HepG2 (cell line): ENCODE data around the gene BAHCC1. TPM values are rescaled to one million over a fixed set of nuclear protein-coding genes. Genes with fewer than 3 reads are reported as not detected.
A peak's percentile ranks its signal among the peaks of the same experiment; 100 is the strongest.

ENCODE experiments used
- ARNTL ChIP-seq: sonication (generic); formaldehyde crosslinking; IDR thresholded peaks from 2 replicates; pipeline ENCODE4 v1.4.0; 2020; ENCODE audit warnings: mild to moderate bottlenecking, missing genetic modification reagents
- BRCA1 ChIP-seq: sonication (generic); formaldehyde crosslinking; IDR thresholded peaks from 2 replicates; pipeline ENCODE4 v1.4.0; 2020; ENCODE audit warnings: missing genetic modification reagents
- EHMT2 ChIP-seq: fragments of 200-600 bp; sonication (generic); IDR thresholded peaks from 2 replicates; pipeline ENCODE4 v1.7.0; 2017; ENCODE audit warnings: antibody characterized with exemption, low read depth, low read length, borderline replicate concordance
- GATA4 ChIP-seq: sonication (generic); IDR thresholded peaks from 2 replicates; pipeline ENCODE4 v1.6.1; 2016; ENCODE audit warnings: antibody characterized with exemption, low read depth, borderline replicate concordance
- HMG20B ChIP-seq: conservative IDR thresholded peaks from 2 replicates; pipeline ENCODE4 v1.6.1; 2016; ENCODE audit warnings: missing genetic modification reagents, missing compliant biosample characterization
- HMGXB3 ChIP-seq: sonication (generic); formaldehyde crosslinking; IDR thresholded peaks from 2 replicates; pipeline ENCODE4 v1.4.0; 2020; ENCODE audit warnings: missing genetic modification reagents, borderline replicate concordance
- MNT ChIP-seq: fragments of 450-650 bp; IDR thresholded peaks from 2 replicates; pipeline ENCODE4 v1.6.1; 2016
- MZF1 ChIP-seq: sonication (generic); formaldehyde crosslinking; IDR thresholded peaks from 2 replicates; pipeline ENCODE4 v1.8.1; 2023; ENCODE audit warnings: mild to moderate bottlenecking, missing genetic modification reagents, borderline replicate concordance
- NR2F6 ChIP-seq, 2 experiments: IDR thresholded peaks; 2 replicates each; pipeline ENCODE4 v1.6.1; 2016; ENCODE audit warnings: antibody characterized with exemption in 1 of 2, mild to moderate bottlenecking in 1 of 2
- SNAPC2 ChIP-seq: sonication (generic); formaldehyde crosslinking; IDR thresholded peaks from 2 replicates; pipeline ENCODE4 v1.8.1; 2022; ENCODE audit warnings: mild to moderate bottlenecking, missing genetic modification reagents
- ZBTB26 ChIP-seq: IDR thresholded peaks from 2 replicates; pipeline ENCODE4 v1.6.1; 2016; ENCODE audit warnings: missing compliant biosample characterization, missing genetic modification reagents, borderline replicate concordance
- ZFP41 ChIP-seq: sonication (generic); formaldehyde crosslinking; IDR thresholded peaks from 2 replicates; pipeline ENCODE4 v1.4.0; 2020; ENCODE audit warnings: mild to moderate bottlenecking, missing genetic modification reagents, borderline replicate concordance
- ZFY ChIP-seq: sonication (generic); formaldehyde crosslinking; IDR thresholded peaks from 2 replicates; pipeline ENCODE4 v1.4.0; 2020; ENCODE audit warnings: missing genetic modification reagents
- ZNF550 ChIP-seq: sonication (generic); formaldehyde crosslinking; IDR thresholded peaks from 2 replicates; pipeline ENCODE4 v1.4.0; 2020; ENCODE audit warnings: mild to moderate bottlenecking, missing genetic modification reagents, borderline replicate concordance
- ZNF614 ChIP-seq: IDR thresholded peaks from 2 replicates; pipeline ENCODE4 v1.6.1; 2018; ENCODE audit warnings: missing biosample characterization, missing genetic modification reagents, inconsistent platforms, borderline replicate concordance
- ZNF766 ChIP-seq: sonication (generic); formaldehyde crosslinking; IDR thresholded peaks from 2 replicates; pipeline ENCODE4 v1.5.0; 2020; ENCODE audit warnings: missing genetic modification reagents, borderline replicate concordance
- ZNF878 ChIP-seq: sonication (generic); formaldehyde crosslinking; IDR thresholded peaks from 2 replicates; pipeline ENCODE4 v1.8.1; 2023; ENCODE audit warnings: mild to moderate bottlenecking, missing genetic modification reagents, moderate library complexity
- ZSCAN20 ChIP-seq: sonication (generic); formaldehyde crosslinking; IDR thresholded peaks from 2 replicates; pipeline ENCODE4 v1.4.0; 2020; ENCODE audit warnings: missing genetic modification reagents, mild to moderate bottlenecking, borderline replicate concordance
- polyA plus RNA-seq, 8 experiments: library from polyadenylated mRNA; depleted of rRNA in 3 of 8; stranded (reverse) in 7 of 8; unstranded in 1 of 8; fragments of >200 nt; fragmentation: Illumina TruSeq in 4 of 8; extraction: Trizol in 4 of 8; gene quantifications; 2 replicates each; pipeline versions ENCODE4 v1.2.1 to v1.2.3, GENCODE V29; 2011 to 2016; ENCODE audit warnings: low read depth in 4 of 8, missing spikeins in 1 of 8, mixed read lengths in 1 of 8; ENCODE audit not compliant: insufficient read depth in 1 of 8
- total RNA-seq, 5 experiments: library from RNA; depleted of rRNA; stranded (reverse); fragments of >200 nt; fragmentation: Illumina TruSeq; extraction: Trizol; gene quantifications; 2 replicates each; pipeline ENCODE4 v1.2.3, GENCODE V29; 2016; ENCODE audit warnings: low read depth in 1 of 5
- TF ChIP-seq, protein P1 (sequence below): sonication (generic); formaldehyde crosslinking; IDR thresholded peaks from 2 replicates; pipeline ENCODE4 v1.8.1; 2022; ENCODE audit warnings: low read depth, mild to moderate bottlenecking, missing genetic modification reagents

Gene BAHCC1
- total and polyA plus RNA-seq, 2 of the 13 experiments (the other 11 are each of a cell fraction or from before 2014, with no cell fraction given) = 1.4 to 1.7 TPM

DNA sequence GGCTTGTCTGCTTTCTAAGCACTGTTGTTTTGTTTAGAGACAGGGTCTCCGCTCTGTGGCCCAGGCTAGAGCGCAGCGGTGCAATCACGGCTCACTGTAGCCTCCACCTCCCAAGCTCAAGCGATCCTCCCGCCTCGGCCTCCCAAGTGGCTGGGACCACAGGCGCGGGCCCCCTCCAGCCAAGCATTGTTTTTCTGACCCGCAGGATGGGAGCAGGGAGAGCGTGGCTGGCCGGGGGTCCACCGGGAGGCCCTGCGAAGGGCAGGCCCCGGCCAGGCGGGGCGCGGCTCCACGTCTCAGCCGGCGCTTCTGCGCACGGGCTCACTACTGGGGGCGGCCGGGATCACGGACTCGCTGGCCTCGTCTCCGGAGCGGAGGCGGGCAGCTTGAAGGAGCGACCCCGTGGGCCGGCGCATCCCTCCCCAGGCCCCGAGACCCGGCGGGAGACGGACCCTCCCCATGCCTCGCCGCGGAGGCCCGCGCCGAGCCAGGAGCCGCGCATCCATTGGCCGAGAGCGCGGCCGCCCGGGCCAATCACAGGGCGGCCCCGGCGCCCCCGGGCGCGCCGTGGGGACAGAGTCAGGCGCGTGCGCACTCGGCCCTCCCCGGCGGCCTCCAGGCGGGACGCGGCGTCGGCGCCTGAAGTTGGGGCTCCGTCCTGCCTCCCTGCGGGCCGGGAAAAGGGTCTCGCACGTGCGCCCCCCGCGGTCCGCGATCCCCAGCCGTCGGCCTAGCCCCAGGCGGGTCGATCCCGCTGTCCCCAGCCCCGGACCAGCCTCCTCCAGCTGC is 92.4 kb downstream of the BAHCC1 start (continued):
- TF ChIP-seq BRCA1 = no peak
- TF ChIP-seq ZNF766 (CRISPR knock-in tag) = no peak
- TF ChIP-seq HMGXB3 (CRISPR knock-in tag) = no peak
- peak; percentile 24; the same call in 1 of the 2 replicates for TF ChIP-seq ZSCAN20 (CRISPR knock-in tag)
- no peak for TF ChIP-seq EHMT2
- no peak; the same call in 1 of the 2 replicates for TF ChIP-seq GATA4
- TF ChIP-seq ZNF614 (CRISPR knock-in tag) = no peak
- TF ChIP-seq ZBTB26 = no peak
- TF ChIP-seq SNAPC2 (CRISPR knock-in tag) = peak; percentile 66; the same call in 1 of the 2 replicates
- TF ChIP-seq, protein P1, sequence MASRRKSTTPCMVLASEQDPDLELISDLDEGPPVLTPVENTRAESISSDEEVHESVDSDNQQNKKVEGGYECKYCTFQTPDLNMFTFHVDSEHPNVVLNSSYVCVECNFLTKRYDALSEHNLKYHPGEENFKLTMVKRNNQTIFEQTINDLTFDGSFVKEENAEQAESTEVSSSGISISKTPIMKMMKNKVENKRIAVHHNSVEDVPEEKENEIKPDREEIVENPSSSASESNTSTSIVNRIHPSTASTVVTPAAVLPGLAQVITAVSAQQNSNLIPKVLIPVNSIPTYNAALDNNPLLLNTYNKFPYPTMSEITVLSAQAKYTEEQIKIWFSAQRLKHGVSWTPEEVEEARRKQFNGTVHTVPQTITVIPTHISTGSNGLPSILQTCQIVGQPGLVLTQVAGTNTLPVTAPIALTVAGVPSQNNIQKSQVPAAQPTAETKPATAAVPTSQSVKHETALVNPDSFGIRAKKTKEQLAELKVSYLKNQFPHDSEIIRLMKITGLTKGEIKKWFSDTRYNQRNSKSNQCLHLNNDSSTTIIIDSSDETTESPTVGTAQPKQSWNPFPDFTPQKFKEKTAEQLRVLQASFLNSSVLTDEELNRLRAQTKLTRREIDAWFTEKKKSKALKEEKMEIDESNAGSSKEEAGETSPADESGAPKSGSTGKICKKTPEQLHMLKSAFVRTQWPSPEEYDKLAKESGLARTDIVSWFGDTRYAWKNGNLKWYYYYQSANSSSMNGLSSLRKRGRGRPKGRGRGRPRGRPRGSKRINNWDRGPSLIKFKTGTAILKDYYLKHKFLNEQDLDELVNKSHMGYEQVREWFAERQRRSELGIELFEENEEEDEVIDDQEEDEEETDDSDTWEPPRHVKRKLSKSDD (CRISPR knock-in tag) = peak; percentile 33; the same call in 1 of the 2 replicates
- TF ChIP-seq NR2F6 (IDR thresholded peaks at IDR 0.05) = no peak
- TF ChIP-seq NR2F6 (CRISPR knock-in tag; IDR thresholded peaks at IDR 0.05) = no peak
- no peak for TF ChIP-seq ZNF550 (CRISPR knock-in tag)
- no peak for TF ChIP-seq ZFP41 (CRISPR knock-in tag)
- TF ChIP-seq ARNTL (CRISPR knock-in tag) = no peak; the same call in 1 of the 2 replicates
- peak; percentile 84 for TF ChIP-seq ZFY (CRISPR knock-in tag)
- TF ChIP-seq MNT = no peak
- TF ChIP-seq HMG20B (CRISPR knock-in tag) = no peak
- TF ChIP-seq ZNF878 (CRISPR knock-in tag) = no peak
- no peak for TF ChIP-seq MZF1 (CRISPR knock-in tag)
